IPS DF 6.9 (cell line): ENCODE measurements around the gene TLCD5.

Source experiments
- DNase-seq: peaks from one replicate; pipeline ENCODE4 v3.0.0-alpha.2; 2013; ENCODE audit warnings: low read depth, low spot score
- H3K27ac ChIP-seq: one replicate; pipeline ENCODE4 v1.5.1; 2013; ENCODE audit warnings: low read length, control low read depth
- H3K27me3 ChIP-seq: 2 replicates; pipeline ENCODE4 v1.6.1; 2013; ENCODE audit warnings: mild to moderate bottlenecking, low read length; ENCODE audit not compliant: control insufficient read depth, insufficient read depth
- H3K36me3 ChIP-seq: 2 replicates; pipeline ENCODE4 v1.6.1; 2013; ENCODE audit warnings: low read length; ENCODE audit not compliant: control insufficient read depth, insufficient read depth
- H3K4me1 ChIP-seq: 2 replicates; pipeline ENCODE4 v1.6.1; 2013; ENCODE audit warnings: low read length; ENCODE audit not compliant: control insufficient read depth, insufficient read depth
- H3K4me3 ChIP-seq: 2 replicates; pipeline ENCODE4 v1.5.1; 2013; ENCODE audit warnings: mild to moderate bottlenecking, low read length
- H3K9me3 ChIP-seq: 2 replicates; pipeline ENCODE4 v1.6.1; 2013; ENCODE audit warnings: low read length, inconsistent platforms; ENCODE audit not compliant: control insufficient read depth, insufficient read depth
- WGBS: extraction: QIAGEN DNeasy Blood & Tissue Kit; methylation state at CpG from one replicate; pipeline ENCODE4 v1.1.7; 2013; ENCODE audit warnings: mixed read lengths, missing lambda C conversion rate; ENCODE audit not compliant: insufficient read length, insufficient coverage; 5-methylcytosine and 5-hydroxymethylcytosine counted together

Gene TLCD5

GRCh38 chr11:120329556-120329955 is 4.5 kb downstream of the TLCD5 start:
- Histone ChIP-seq H3K4me1 (no peaks in the 10 kb centered on the region), H3K27me3 (no peaks in the 10 kb centered on the region), H3K27ac (no peak overlapping the region), H3K4me3 (no peak overlapping the region), H3K36me3 (peaks cover 2% of the 10 kb centered on the region; the same call in 1 of the 2 replicates), H3K9me3 (no peaks in the 10 kb centered on the region)
- no peak for DNase-seq
- 100% methylated on average over 2 of the region's 3 CpGs for WGBS

GRCh38 chr11:120330045-120330444 is 4.9 kb downstream of the TLCD5 start:
- no CpG with 5 or more reads among the region's 6 CpGs for WGBS
- H3K27ac ChIP-seq, result no peak overlapping the region
- no peak overlapping the region for H3K4me3 ChIP-seq
- no peaks in the 10 kb centered on the region for H3K4me1 ChIP-seq
- DNase-seq, result no peak
- H3K9me3 ChIP-seq, result no peaks in the 10 kb centered on the region
- H3K27me3 ChIP-seq, result no peaks in the 10 kb centered on the region
- H3K36me3 ChIP-seq, result peaks cover 2% of the 10 kb centered on the region; the same call in 1 of the 2 replicates

GRCh38 chr11:120331301-120331996 is 6.3 kb downstream of the TLCD5 start:
- H3K9me3 ChIP-seq, result no peaks in the 10 kb centered on the region
- no peak overlapping the region for H3K27ac ChIP-seq
- no peak for DNase-seq
- peaks cover 2% of the 10 kb centered on the region; the same call in 1 of the 2 replicates for H3K36me3 ChIP-seq
- no peaks in the 10 kb centered on the region for H3K4me1 ChIP-seq
- no CpG with 5 or more reads among the region's 2 CpGs for WGBS
- no peak overlapping the region for H3K4me3 ChIP-seq
- H3K27me3 ChIP-seq, result no peaks in the 10 kb centered on the region

GRCh38 chr11:120332822-120333716 is 8.0 kb downstream of the TLCD5 start:
- peaks cover 2% of the 10 kb centered on the region; the same call in 1 of the 2 replicates for H3K36me3 ChIP-seq
- H3K9me3 ChIP-seq, result no peaks in the 10 kb centered on the region
- no peak overlapping the region for H3K4me3 ChIP-seq
- no peak overlapping the region for H3K27ac ChIP-seq
- H3K4me1 ChIP-seq, result no peaks in the 10 kb centered on the region
- DNase-seq, result no peak
- WGBS, result no CpG with 5 or more reads among the region's 5 CpGs
- H3K27me3 ChIP-seq, result no peaks in the 10 kb centered on the region

- no peak for DNase-seq
These were observed 8.7 kb downstream of the TLCD5 start for GRCh38 chr11:120333801-120334200.

GRCh38 chr11:120334332-120334731 is 9.2 kb downstream of the TLCD5 start:
- Histone ChIP-seq H3K36me3 (peaks cover 2% of the 10 kb centered on the region; the same call in 1 of the 2 replicates), H3K4me1 (no peaks in the 10 kb centered on the region; the same call in 1 of the 2 replicates), H3K27me3 (no peaks in the 10 kb centered on the region), H3K9me3 (no peaks in the 10 kb centered on the region), H3K27ac (no peak overlapping the region), H3K4me3 (no peak overlapping the region)
- DNase-seq, result no peak
- WGBS, result no CpG with 5 or more reads among the region's 1 CpG

More at GRCh38 chr11:120333801-120334200, 8.7 kb downstream of the TLCD5 start:
- no CpG with 5 or more reads among the region's 1 CpG for WGBS
- H3K27me3 ChIP-seq, result no peaks in the 10 kb centered on the region
- no peaks in the 10 kb centered on the region for H3K9me3 ChIP-seq
- H3K4me1 ChIP-seq, result no peaks in the 10 kb centered on the region
- H3K27ac ChIP-seq, result no peak overlapping the region
- H3K4me3 ChIP-seq, result no peak overlapping the region
- peaks cover 2% of the 10 kb centered on the region; the same call in 1 of the 2 replicates for H3K36me3 ChIP-seq

GRCh38 chr11:120334894-120335462 is 9.9 kb downstream of the TLCD5 start:
- H3K27ac ChIP-seq, result no peak overlapping the region
- H3K36me3 ChIP-seq, result 0 out of 2 replicates have a peak, but pooled peaks cover 2% of the 10 kb centered on the region
- no peak for DNase-seq
- H3K4me1 ChIP-seq, result peaks cover 2% of the 10 kb centered on the region; the same call in 1 of the 2 replicates
- no peaks in the 10 kb centered on the region for H3K27me3 ChIP-seq
- H3K4me3 ChIP-seq, result no peak overlapping the region; the same call in 1 of the 2 replicates
- no peaks in the 10 kb centered on the region for H3K9me3 ChIP-seq
- no CpG with 5 or more reads among the region's 8 CpGs for WGBS

GRCh38 chr11:120335556-120335907 is 10.4 kb downstream of the TLCD5 start:
- no peaks in the 10 kb centered on the region for H3K27me3 ChIP-seq
- H3K4me3 ChIP-seq, result peak overlapping the region; percentile 91
- WGBS, result no CpG with 5 or more reads among the region's 19 CpGs
- no peaks in the 10 kb centered on the region for H3K9me3 ChIP-seq
- H3K36me3 ChIP-seq, result no peaks in the 10 kb centered on the region
- DNase-seq, result no peak
- peaks cover 2% of the 10 kb centered on the region; the same call in 1 of the 2 replicates for H3K4me1 ChIP-seq
- H3K27ac ChIP-seq, result no peak overlapping the region

- WGBS, result no CpG with 5 or more reads among the region's 92 CpGs
- Histone ChIP-seq H3K27ac (no peak within 1 kb of the TSS), H3K27me3 (no peaks in the 10 kb centered on the region), H3K4me1 (peaks cover 2% of the 10 kb centered on the region; the same call in 1 of the 2 replicates), H3K36me3 (no peaks in the 10 kb centered on the region), H3K4me3 (peak within 1 kb of the TSS; percentile 91), H3K9me3 (no peaks in the 10 kb centered on the region)
- peak; percentile 95 for DNase-seq
These were observed 11.0 kb downstream of the TLCD5 start, which contains the start of gene ARHGEF12 for GRCh38 chr11:120335908-120336640. Gene ARHGEF12, plus strand, starts transcription at chr11:120336413. Its CDS starts 831 bp downstream, at chr11:120337244.
